Fibroblast of lung (primary cell): ENCODE measurements around the gene BRAF. TPM values are rescaled to one million over a fixed set of nuclear protein-coding genes. Genes with fewer than 3 reads are reported as not detected.

Experiments used
- DNase-seq, 2 donors: peaks; one replicate each; pipeline versions ENCODE4 v3.0.0 to v3.0.0-alpha.2; 2010; ENCODE audit warnings: low read depth in 2 of 2
- H2AFZ ChIP-seq: 2 replicates; pipeline ENCODE4 v1.5.1; 2012; ENCODE audit warnings: low read length, control low read depth, inconsistent platforms
- H3K27ac ChIP-seq: 2 replicates; pipeline ENCODE4 v1.5.1; 2011; ENCODE audit warnings: low read length, control low read depth; ENCODE audit not compliant: insufficient read depth
- H3K27me3 ChIP-seq: 2 replicates; pipeline ENCODE4 v1.5.1; 2011; ENCODE audit warnings: mild to moderate bottlenecking, low read length; ENCODE audit not compliant: control insufficient read depth, insufficient read depth
- H3K36me3 ChIP-seq: 2 replicates; pipeline ENCODE4 v1.5.1; 2011; ENCODE audit warnings: low read length; ENCODE audit not compliant: control insufficient read depth, insufficient read depth
- H3K4me1 ChIP-seq: 2 replicates; pipeline ENCODE4 v1.5.1; 2011; ENCODE audit warnings: low read length; ENCODE audit not compliant: control insufficient read depth, insufficient read depth; ENCODE audit errors: extremely low read depth
- H3K4me2 ChIP-seq: 2 replicates; pipeline ENCODE4 v1.5.1; 2011; ENCODE audit warnings: low read length, control low read depth; ENCODE audit not compliant: insufficient read depth; ENCODE audit errors: extremely low read depth
- H3K4me3 ChIP-seq, 4 experiments: fragments of 200-600 bp in 1 of 4; sonication (generic) in 1 of 4; replicated peaks in 1 of 4; 2 replicates each; pipeline ENCODE4 v1.5.1; 2011 to 2016; ENCODE audit warnings: low read length in 4 of 4, low read depth in 3 of 4, mild to moderate bottlenecking in 3 of 4, control low read depth in 2 of 4, inconsistent platforms in 1 of 4, mixed read lengths in 1 of 4; ENCODE audit not compliant: insufficient read depth in 1 of 4; ENCODE audit errors: control extremely low read depth in 1 of 4
- H3K79me2 ChIP-seq: 2 replicates; pipeline ENCODE4 v1.5.1; 2012; ENCODE audit warnings: mild to moderate bottlenecking, low read length, inconsistent platforms; ENCODE audit not compliant: control insufficient read depth, insufficient read depth
- H3K9ac ChIP-seq: 2 replicates; pipeline ENCODE4 v1.5.1; 2011; ENCODE audit warnings: mild to moderate bottlenecking, low read length, control low read depth; ENCODE audit not compliant: insufficient read depth
- H3K9me3 ChIP-seq: 2 replicates; pipeline ENCODE4 v1.5.1; 2012; ENCODE audit warnings: low read depth, low read length; ENCODE audit not compliant: control insufficient read depth, insufficient read depth
- H4K20me1 ChIP-seq: 2 replicates; pipeline ENCODE4 v1.5.1; 2011; ENCODE audit warnings: low read length; ENCODE audit not compliant: control insufficient read depth, insufficient read depth; ENCODE audit errors: extremely low read depth
- EZH2 ChIP-seq: IDR thresholded peaks from 2 replicates; pipeline ENCODE4 v1.5.1; 2012; ENCODE audit warnings: low read length, control low read depth, mild to moderate bottlenecking; ENCODE audit errors: missing control alignments
- polyA plus RNA-seq, 2 donors: library from polyadenylated mRNA; depleted of rRNA in 1 of 2; stranded (reverse) in 1 of 2; unstranded in 1 of 2; fragments of >200 nt; gene quantifications; 2 replicates each; pipeline ENCODE4 v1.2.1, GENCODE V29; 2011 to 2012; ENCODE audit warnings: missing spikeins in 1 of 2
- total RNA-seq: library from RNA; depleted of rRNA; stranded (reverse); fragments of >200 nt; gene quantifications from 2 replicates; pipeline ENCODE4 v1.2.1, GENCODE V29; 2014
- TF ChIP-seq, protein P1 (sequence below), 2 donors: IDR thresholded peaks in 1 of 2; conservative IDR thresholded peaks in 1 of 2; 1 replicate in 1 of 2; 2 replicates in 1 of 2; pipeline ENCODE4 v1.5.1; 2011 to 2012; ENCODE audit warnings: low read length in 2 of 2, control low read depth in 1 of 2, inconsistent platforms in 1 of 2, low read depth in 1 of 2, mild to moderate bottlenecking in 1 of 2

BRAF gene
- total and polyA plus RNA-seq, 2 donors (not counting 1 experiment from before 2014, with no cell fraction given), result 21.1 to 23.1 TPM

DNA sequence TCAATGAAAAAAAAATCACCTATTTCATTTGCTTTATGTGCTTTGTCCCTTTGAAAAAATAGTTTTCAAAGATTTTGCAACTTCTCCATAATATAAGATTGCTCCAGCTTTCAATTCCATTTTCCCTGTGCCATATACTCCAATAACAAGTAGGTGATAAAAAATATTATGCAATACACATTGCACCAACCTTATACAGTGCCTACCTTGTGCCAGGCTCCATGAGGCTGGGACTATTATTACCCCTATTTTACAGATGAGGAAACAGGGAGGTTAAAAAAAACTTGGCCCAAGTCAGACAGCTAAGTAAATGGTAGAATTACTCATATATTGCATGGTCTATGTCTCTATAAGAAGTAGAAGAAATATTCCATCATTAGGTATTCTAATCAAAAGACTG, 57.8 kb downstream of the BRAF start:
- Histone ChIP-seq H4K20me1 (no peaks in the 10 kb centered on the region), H3K27ac (no peak overlapping the region)
- no peak for TF ChIP-seq EZH2
- TF ChIP-seq, protein P1, sequence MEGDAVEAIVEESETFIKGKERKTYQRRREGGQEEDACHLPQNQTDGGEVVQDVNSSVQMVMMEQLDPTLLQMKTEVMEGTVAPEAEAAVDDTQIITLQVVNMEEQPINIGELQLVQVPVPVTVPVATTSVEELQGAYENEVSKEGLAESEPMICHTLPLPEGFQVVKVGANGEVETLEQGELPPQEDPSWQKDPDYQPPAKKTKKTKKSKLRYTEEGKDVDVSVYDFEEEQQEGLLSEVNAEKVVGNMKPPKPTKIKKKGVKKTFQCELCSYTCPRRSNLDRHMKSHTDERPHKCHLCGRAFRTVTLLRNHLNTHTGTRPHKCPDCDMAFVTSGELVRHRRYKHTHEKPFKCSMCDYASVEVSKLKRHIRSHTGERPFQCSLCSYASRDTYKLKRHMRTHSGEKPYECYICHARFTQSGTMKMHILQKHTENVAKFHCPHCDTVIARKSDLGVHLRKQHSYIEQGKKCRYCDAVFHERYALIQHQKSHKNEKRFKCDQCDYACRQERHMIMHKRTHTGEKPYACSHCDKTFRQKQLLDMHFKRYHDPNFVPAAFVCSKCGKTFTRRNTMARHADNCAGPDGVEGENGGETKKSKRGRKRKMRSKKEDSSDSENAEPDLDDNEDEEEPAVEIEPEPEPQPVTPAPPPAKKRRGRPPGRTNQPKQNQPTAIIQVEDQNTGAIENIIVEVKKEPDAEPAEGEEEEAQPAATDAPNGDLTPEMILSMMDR (conservative IDR thresholded peaks at IDR 0.05 in 1 of 2, IDR thresholded peaks at IDR 0.05 in 1 of 2; ENCODE audit: low read depth in 1 of 2, low read length in 2 of 2), result no peak

DNA sequence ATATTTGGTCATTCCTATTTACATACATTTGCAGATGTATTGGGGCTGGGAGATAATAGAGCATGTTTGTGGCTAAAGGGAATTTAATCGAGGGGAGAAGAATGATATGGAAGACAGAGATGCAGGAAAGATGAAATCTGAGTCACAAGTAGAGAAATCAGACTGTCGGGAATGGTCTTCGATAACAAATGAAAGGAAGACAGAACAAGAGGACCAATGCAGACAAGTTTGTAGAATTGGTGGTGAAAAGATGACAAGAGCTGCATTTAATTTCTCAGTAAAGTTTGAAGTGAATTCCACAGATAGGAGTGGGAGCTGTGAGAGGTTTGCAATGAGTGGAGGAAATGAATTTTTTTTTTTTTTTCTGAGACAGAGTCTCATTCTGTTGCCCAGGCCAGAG, 60.0 kb downstream of the BRAF start:
- no peak overlapping the region for H3K27ac ChIP-seq
- no peak overlapping the region for H3K4me3 ChIP-seq
- no peak for DNase-seq
- no peaks in the 10 kb centered on the region for H3K36me3 ChIP-seq
- H2AFZ ChIP-seq, result no peak overlapping the region
- peaks cover 11% of the 10 kb centered on the region for H3K79me2 ChIP-seq
- no peaks in the 10 kb centered on the region for H3K4me1 ChIP-seq
- no peaks in the 10 kb centered on the region for H3K27me3 ChIP-seq
- no peak overlapping the region for H3K9ac ChIP-seq
- H3K9me3 ChIP-seq, result no peaks in the 10 kb centered on the region
- H4K20me1 ChIP-seq, result no peaks in the 10 kb centered on the region
- no peak for TF ChIP-seq EZH2
- no peak overlapping the region for H3K4me2 ChIP-seq

More for the DNA sequence above, 57.8 kb downstream of the BRAF start:
- Histone ChIP-seq H3K4me2 (no peak overlapping the region), H3K9ac (no peak overlapping the region), H3K27me3 (no peaks in the 10 kb centered on the region), H3K9me3 (no peaks in the 10 kb centered on the region), H3K79me2 (peaks cover 17% of the 10 kb centered on the region), H2AFZ (no peak overlapping the region), H3K4me1 (no peaks in the 10 kb centered on the region), H3K36me3 (no peaks in the 10 kb centered on the region), H3K4me3 (no peak overlapping the region)
- no peak for DNase-seq

- no peaks in the 10 kb centered on the region for H3K36me3 ChIP-seq
- no peaks in the 10 kb centered on the region for H3K4me1 ChIP-seq
- no peak overlapping the region for H3K4me2 ChIP-seq
- no peak overlapping the region for H3K27ac ChIP-seq
- H2AFZ ChIP-seq, result no peak overlapping the region
- peaks cover 13% of the 10 kb centered on the region for H3K79me2 ChIP-seq
- H4K20me1 ChIP-seq, result no peaks in the 10 kb centered on the region
- H3K4me3 ChIP-seq, result no peak overlapping the region
- H3K27me3 ChIP-seq, result no peaks in the 10 kb centered on the region
- H3K9me3 ChIP-seq, result no peaks in the 10 kb centered on the region
- H3K9ac ChIP-seq, result no peak overlapping the region
- DNase-seq, result no peak
- TF ChIP-seq, protein P1 (conservative IDR thresholded peaks at IDR 0.05 in 1 of 2, IDR thresholded peaks at IDR 0.05 in 1 of 2; ENCODE audit: low read depth in 1 of 2, low read length in 2 of 2), result no peak
- TF ChIP-seq EZH2, result no peak
Measured at GRCh38 chr7:140863867-140864266, 60.9 kb downstream of the BRAF start.
